Middle frontal gyrus (tissue), 1 donor: Measurements from ENCODE around the gene KMT2E.
"Not testable (repeated sequence)": the region's sequence is repeated elsewhere in the genome, so short reads cannot be mapped to it uniquely, and the experiment has no call there.

ENCODE experiments used
- DNase-seq: peaks from one replicate; pipeline ENCODE4 v3.0.0-alpha.2; 2015; ENCODE audit warnings: low spot score; ENCODE audit errors: extremely low spot score

KMT2E gene

DNA sequence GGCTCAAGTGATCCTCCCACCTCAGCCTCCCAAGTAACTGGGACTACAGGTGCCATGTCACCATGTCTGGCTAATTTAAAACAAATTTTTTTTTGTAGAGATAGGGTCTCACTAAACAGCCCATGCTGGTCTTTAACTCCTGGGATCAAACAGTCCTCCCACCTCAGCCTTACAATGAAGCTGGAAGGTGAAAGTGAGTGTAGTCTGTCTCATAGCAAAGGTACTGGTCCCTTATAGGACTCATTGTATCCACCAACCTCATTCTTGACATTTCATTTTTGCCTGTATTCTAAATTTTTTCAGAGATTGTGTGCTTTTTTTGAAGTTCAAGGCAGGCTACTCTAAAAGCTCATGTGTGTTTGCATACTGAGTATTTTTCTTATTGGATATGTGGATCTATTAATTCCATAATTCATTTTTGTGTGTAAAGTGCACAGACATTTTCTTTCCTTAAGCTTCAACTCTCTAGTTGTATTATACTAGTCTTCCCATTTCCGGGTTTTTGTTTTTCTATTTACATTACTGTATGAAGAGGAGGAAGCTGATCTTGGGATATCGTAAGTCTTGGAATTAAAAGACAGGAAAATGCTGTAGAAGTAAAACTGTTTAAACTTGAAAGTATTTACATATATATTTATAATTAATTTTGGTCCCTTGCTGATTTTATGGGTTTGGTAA, 13.3 kb downstream of the KMT2E start:
- DNase-seq, result no peak

DNA sequence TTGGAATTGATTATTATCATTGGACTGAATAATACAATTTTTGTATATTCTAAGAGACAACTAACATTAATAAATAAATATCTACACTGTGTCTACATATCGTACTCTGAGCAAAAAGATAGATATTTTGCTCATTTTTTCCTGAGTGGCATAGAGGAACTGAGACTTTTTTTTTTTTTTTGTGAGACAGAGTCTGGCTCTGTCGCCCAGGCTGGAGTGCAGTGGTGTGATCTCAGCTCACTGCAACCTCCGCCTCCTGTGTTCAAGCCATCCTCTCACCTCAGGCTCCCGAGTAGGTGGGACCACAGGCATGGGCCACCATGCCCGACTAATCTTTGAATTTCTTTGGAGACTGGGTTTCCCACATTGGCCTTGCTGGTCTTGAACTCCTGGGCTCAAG, 14.0 kb downstream of the KMT2E start:
- DNase-seq, result no peak

DNA sequence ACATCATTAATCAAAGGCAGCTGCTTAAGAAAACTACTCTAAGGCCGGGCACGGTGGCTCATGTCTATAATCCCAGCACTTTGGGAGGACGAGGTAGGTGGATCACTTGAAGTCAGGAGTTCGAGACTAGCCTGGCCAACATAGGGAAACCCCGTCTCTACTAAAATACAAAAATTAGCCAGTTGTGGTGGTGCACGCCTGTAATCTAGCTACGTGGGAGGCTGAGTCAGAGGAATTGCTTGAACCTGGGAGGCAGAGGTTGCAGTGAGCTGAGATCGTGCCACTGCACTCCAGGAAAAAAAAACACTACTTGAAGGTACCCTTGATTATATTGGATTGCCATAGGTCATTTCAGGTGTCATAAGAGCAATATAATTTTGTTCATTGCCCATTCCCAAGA, 14.9 kb downstream of the KMT2E start:
- DNase-seq, result not testable (repeated sequence)

DNA sequence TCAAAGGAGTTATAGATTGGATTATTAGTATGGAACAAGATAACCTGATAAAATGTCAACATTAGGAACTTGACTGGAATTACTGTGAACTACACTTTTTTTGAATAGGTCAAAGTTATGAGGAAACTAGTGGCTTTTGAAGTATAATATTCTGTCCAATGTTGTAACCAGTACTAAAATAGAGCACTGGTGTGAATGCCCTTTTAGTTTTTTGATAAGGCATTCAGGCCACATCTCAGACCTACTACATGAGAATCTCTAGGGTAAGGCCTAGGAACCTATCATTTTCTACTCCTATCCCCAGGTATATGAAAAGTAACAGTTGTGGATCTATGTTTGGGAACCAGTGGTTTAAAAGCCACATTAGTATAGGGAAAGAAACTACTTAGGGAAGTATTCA, 16.4 kb downstream of the KMT2E start:
- DNase-seq, result no peak

DNA sequence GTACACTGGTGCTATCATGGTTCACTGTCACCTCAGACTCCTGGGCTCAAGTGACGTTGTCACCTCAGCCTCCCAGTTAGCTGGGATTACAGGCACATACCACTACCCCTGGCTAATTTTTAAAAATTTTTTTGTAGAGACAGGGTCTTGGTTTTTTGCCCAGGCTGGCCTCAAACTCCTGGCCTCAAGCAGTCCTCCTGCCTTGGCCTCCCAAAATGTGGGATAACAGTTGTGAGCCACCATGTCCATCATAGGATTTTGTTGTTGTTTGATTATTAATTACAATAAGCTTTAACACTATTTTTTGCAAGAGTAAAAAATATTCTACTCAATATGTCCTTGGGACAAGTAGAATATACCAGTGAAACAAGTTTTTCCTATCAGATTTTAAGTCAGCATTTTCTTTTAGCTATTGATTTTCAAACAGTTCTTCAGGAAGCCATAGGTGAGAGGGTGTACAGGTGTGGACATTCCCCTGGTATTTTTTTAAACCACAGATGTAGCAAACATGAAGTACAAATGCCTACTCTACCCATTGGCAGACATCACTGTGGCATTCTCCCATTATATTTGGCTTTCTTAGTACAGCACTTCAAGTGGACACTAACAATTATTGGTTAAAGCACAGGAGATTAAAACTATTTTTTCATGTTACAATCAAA, 18.7 kb downstream of the KMT2E start:
- DNase-seq, result no peak

DNA sequence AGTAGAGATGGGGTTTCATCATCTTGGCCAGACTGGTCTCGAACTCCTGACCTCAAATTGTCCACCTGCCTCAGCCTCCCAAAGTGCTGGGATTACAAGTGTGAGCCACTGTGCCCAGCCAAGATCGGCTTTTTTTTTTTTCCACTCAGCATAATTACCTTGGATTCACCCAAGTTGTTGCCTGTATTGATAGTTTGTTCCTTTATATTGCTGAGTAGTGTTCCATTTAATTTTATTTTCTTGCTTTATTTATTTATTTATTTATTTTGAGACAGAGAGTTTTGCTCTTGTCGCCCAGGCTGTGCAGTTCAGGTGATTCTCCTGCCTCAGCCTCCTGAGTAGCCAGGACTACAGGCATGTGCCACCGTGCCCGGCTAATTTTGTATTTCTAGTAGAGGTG, 21.3 kb downstream of the KMT2E start:
- DNase-seq, result no peak

DNA sequence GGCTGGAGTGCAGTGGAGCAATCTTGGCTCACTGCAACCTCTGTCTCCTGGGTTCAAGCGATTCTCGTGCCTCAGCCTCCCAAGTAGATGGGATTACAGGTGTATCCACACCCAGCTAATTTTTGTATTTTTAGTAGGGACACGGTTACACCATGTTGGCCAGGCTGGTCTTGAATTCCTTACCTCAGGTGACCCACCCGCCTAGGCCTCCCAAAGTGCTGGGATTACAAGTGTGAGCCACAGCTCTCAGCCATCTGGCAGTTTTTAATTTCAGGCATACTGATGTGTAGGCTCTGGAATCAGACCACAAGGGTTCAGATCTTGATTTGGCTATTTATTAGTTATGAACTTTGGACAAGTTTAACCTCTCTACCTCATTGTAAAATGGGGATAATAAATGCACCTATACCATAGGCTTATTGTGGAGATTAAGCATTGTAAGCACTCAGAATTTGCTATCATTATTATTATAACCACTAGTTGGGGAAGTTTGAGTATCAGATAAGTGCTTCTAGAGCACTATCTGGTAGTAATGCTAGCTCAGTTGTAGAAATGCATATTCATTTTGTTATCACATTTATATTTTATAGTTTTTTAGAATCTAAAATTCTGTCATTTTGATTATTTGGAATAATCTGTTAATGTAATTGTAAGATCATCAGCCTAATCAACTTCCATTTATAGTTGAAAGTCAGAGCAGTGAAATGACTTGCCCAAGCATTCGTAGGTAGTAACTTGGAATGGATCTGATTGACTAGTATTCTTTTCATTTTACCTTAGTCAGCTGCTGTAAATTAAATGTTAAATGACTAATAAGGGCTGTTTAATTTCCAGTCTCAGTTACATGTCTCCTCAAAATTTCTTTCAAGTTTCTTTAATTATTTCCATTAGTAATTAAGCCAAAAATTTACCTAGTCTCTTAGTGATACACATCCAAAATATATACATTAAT, 22.5 kb downstream of the KMT2E start:
- DNase-seq, result no peak

DNA sequence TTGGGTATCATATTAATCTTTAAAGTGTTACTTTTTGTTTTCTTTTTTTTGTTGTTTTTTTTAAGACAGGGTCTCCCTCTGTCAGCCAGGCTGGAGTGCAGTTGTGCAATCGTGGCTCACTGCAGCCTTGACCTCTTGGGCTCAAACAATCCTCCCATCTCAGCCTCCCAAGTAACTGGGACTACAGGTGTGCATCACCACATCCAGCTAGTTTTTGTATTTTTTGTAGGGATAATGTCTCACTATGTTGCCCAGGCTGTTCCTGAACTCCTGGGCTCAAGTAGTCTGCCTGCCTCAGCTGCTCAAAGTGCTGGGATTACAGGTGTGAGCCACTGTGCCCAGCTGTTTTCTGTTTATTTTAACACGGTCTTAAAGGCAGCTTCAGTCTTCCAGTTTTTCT, 23.3 kb downstream of the KMT2E start:
- DNase-seq, result no peak

DNA sequence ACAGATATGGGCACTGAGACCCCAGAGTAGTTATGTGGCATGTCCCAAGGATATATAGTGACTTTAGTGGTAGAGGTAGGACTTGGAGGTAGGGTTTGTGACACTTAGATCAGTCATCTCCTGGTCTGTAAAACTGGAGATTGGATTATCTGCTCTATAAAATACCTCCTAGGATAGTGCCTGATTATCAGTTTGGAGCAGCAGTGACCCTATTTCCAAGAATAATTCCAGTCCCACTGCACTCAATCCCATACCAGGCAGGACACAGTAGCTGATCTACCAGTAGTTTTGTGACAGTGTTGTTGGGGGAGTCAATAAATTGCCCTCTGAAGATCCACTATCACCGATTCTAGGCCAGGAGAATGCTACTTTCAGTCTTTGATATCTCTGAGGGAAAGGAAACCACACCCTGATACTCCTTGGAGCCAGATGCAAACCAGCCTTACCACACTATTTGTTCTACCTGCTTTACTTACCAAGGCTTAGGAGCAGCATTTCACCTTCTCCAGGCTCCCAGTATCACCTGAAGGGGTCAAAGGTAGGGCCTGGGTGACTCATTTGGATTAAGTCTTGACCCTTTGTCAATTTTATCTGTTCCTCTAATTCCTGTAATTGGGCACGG, 30.6 kb downstream of the KMT2E start:
- DNase-seq, result no peak

DNA sequence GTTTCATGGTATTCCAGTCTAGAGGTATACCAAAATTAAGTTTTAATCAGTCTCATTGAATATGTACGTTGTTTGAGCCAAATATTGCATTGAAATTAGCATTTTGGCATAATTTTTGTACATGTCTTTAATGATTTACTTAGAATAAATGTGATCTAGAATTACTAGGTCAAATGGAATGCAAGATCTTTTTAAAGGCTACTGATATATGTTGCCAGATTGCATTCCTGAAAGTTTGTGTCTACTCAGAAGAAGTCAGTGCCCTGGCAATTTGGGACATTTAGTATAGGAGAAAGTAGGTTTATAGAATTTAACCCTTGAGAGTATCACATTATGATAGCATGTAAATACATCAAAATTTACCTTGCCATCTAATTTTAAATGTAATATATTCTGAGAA, 32.4 kb downstream of the KMT2E start:
- no peak for DNase-seq

DNA sequence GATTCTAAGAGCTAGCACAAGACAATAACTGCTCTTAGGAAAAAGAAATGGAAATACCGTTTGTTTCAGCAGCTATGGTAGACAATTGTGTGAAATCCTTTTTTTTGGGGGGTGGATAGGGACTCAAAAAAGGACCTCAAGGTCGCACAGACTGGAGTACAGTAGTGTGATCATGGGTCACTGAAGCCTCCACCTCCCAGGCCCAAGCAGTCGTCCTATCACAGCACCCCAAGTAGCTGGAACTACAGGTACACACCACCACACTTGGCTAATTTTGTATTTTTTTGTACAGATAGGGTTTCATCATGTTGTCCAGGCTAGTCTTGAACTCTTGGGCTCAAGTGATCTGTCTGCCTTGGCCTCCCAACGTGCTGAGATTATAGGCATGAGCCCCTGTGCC, 33.9 kb downstream of the KMT2E start:
- DNase-seq, result no peak

DNA sequence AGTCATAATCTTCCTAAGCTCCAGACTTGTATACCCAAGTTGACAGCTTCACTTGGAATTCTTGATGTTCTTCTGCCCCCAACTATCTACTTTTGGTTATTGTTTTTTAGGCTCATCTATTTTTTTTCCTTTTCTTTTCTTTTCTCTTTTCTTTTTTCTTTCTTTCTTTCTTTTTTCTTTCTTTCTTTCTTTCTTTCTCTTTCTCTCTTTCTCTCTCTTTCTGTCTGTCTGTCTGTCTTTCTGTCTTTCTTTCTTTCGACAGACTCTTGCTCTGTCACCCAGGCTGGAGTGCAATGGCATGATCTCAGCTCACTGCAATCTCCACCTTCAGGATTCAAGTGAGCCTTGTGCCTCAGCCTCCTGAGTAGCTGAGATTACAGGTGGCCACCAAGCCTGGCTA, 36.5 kb downstream of the KMT2E start:
- no peak for DNase-seq

DNA sequence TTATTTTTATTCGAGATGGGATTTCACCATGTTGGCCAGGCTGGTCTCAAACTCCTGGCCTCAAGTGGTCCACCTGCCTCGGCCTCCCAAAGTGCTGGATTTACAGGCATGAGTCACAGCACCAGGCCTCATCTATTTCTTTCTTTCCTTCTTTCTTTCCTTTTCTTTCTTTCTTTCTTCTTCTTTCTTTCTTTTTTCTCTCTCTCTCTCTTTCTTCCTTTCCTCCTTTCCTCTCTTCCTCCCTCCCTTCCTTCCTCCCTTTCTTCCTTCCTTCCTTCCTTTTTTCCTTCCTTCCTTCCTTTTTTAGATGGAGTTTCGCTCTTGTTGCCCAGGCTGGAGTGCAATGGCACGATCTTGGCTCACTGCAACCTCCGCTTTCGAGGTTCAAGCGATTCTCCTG, 36.9 kb downstream of the KMT2E start:
- DNase-seq, result not testable (repeated sequence)

DNA sequence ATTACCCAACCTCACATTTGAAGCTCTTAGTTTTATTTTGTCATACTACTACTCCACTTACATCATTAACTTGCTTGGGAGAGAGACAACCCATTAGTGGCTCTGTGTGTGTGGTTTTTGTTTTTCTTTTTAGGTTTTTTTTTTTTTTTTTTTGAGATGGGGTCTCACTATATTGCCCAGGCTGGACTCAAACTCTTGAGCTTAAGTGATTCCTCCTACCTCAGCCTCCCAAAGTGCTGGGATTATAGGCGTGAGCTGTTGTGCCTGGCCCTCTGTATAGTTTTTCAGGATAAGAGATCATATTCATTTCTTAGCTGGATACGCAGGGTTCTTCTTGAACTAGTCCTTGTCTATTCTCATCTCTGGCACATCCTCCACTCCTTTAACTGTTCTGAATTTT, 41.1 kb downstream of the KMT2E start:
- DNase-seq, result no peak

DNA sequence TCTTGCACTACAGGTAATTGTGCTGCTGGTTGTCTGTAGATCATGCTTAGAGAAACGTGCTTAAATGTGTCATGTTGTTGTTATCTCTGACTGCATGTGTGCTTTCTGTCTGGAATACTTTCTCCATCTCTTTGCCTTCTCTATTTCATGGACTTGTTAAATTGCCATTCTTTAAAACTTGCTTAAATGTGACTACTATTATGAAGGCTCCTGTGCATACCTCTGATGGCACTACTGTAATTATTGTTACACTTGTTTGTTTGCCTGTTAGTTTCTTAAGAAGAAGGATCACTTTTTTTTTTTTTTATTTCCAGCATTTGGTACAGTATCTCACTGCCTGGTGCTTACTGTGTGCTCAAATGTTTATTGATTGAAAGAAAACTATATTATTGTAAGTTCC, 41.6 kb downstream of the KMT2E start:
- no peak for DNase-seq

DNA sequence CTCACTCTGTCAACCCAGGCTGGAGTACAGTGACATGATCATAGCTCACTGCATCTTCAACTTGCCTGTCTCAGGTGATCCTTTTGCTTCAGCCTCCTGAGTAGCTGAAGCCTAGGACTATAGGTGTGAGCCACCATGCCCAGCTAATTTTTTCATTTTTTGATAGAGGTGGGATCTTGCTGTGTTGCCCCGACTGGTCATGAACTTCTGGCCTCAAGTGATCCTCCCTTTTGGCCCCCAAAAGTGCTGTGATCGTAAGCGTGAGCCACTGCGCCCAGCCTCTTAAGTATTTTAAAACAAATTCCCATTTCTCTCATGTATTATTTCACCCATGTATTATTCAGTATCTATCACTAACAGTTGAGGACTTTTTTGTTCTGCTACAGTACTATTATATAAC, 43.5 kb downstream of the KMT2E start:
- no peak for DNase-seq

DNA sequence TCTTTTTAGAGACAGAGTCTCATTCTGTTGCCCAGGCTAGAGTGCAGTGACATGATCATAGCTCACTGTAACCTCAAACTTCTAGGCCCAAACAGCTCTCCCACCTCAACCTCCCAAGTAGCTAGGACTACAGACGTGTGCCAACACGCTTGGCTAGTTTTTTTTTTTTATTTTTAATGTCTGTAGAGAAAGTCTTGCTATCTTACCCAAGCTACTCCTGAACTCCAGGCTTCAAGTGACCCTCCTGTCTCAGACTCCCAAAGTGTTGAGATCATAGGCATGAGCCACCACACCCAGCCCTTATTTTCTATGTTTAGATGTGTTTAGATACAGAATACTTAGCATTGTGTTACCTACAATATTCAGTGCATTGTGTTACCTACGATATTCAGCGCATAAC, 46.4 kb downstream of the KMT2E start:
- no peak for DNase-seq

DNA sequence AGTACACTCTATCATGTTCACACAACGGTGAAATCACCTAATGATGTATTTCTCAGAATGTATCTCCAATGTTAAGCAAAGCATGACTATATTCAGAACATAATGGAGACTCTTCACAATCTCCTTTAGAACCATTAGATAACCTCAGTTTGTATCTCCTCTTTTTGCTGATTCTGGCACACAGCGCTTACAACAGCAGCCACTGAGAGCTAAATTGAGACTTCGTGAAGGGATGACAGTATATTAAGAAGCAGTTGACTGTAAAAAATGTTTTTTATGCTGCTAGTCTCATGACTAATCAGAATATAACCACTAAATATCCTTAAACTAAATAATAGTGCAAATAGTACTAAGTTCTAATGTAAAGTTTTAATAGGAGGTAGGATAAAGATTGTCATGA, 46.9 kb downstream of the KMT2E start:
- DNase-seq, result no peak

DNA sequence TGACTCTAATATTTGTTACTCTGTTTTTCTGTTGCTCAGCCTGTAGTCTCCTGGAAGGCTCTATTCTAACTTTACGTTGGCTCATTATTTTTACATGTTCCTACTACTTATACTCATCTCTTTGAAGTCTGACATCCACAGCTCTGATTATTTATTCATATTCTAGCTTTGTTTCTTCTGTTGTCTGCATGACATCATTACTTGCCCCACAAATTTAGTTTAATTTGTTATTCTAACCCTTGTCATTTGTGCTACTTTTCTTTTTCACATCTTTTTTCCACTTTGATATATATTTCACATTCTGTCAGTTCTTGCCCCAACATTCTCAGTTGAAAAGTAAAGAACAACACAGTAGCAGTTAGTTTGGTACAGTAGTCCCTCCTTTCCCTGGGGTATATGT, 51.1 kb downstream of the KMT2E start:
- no peak for DNase-seq

DNA sequence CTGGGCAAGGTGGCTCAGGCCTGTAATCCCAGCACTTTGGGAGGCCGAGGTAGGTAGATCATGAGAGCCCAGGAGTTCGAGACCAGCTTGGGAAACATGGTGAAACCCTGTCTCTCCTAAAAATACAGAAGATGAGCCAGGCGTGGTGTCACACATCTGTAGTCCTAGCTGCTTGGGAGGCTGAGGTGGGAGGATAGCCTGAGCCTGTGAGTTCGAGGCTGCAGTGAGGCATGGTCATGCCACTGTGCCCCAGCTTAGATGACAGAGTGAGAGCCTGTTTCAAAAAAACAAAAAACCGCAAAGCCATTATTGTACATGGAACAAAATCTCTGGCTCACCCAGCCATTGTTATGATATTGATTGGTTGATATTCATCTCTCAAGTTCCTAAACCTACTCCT, 53.7 kb downstream of the KMT2E start:
- DNase-seq, result no peak

DNA sequence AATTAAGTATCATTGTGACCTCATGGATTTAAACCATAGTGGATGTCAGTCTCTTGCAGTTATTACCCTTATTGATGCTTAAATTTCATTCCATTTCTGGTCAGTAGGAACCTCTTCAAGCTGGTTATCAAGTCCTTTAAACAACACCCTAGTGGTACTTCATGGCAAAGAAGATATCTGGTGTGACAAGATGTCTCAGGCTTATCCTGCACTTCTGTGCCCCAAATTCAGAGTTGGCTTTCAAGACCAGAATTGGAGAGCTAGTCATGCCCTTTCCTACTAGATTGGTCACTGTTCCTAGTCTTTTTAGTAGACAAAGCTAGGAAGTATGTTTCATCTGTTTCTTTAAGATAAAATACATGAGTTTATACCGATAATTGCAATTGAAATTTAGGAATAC, 54.9 kb downstream of the KMT2E start:
- DNase-seq, result no peak

DNA sequence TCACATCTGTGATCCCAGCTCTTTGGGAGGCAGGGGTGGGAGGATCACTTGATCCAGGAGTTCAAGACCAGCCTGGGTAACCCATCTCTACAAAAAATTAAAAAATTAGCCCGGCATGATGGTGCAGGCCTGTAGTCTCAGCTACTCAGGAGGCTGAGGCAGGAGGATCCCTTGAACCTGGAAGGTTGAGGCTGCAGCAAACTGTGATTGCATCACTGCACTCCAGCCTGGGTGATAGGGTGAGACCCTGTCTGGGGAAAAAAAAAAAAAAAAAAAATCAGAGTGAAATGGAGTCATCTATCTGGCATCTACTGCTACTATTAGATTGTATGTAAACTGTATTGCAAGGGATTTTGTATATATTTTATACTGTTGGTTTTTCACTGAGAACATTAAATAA, 59.1 kb downstream of the KMT2E start:
- DNase-seq, result no peak
